Erythroblast (primary cell): Measurements from ENCODE around the gene FBXO10.

Experiments
- GATA1 ChIP-seq: IDR thresholded peaks from 2 replicates; pipeline ENCODE4 v1.6.1; 2011; ENCODE audit warnings: low read depth, mild to moderate bottlenecking, control low read depth, low read length, moderate library complexity
- POLR2A ChIP-seq: IDR thresholded peaks from 2 replicates; pipeline ENCODE4 v1.6.1; 2011; ENCODE audit warnings: mild to moderate bottlenecking, low read length

- no peak for TF ChIP-seq POLR2A
- TF ChIP-seq GATA1: no peak
Measured at GRCh38 chr9:37551468-37551867, 24.7 kb downstream of the FBXO10 start.
